K562 (cell line): ENCODE measurements around the gene ZBTB47. TPM values are rescaled to one million over a fixed set of nuclear protein-coding genes. Genes with fewer than 3 reads are reported as not detected.

Source experiments
- BRD4 ChIP-seq: fragments of 200-600 bp; sonication (generic); IDR thresholded peaks from 2 replicates; pipeline ENCODE4 v1.6.1; 2017; ENCODE audit warnings: inconsistent platforms
- CC2D1A ChIP-seq: fragments of 450-650 bp; IDR thresholded peaks from 2 replicates; pipeline ENCODE4 v1.6.1; 2017; ENCODE audit warnings: mild to moderate bottlenecking
- CXXC5 ChIP-seq: fragments of 250-450 bp; sonication (Bioruptor Pico); IDR thresholded peaks from 2 replicates; pipeline ENCODE4 v1.8.0; 2022; ENCODE audit warnings: inconsistent platforms, mild to moderate bottlenecking, moderate library complexity
- E2F3 ChIP-seq: fragments of 250-450 bp; sonication (Bioruptor Pico); IDR thresholded peaks from 2 replicates; pipeline ENCODE4 v1.4.0; 2020; ENCODE audit warnings: mild to moderate bottlenecking
- ERF ChIP-seq: fragments of 450-650 bp; formaldehyde crosslinking; IDR thresholded peaks from 2 replicates; pipeline ENCODE4 v1.4.0; 2020; ENCODE audit warnings: mild to moderate bottlenecking, mixed read lengths
- MED1 ChIP-seq: sonication (generic); formaldehyde crosslinking; IDR thresholded peaks from 2 replicates; pipeline ENCODE4 v1.8.1; 2023; ENCODE audit warnings: missing genetic modification reagents, borderline replicate concordance
- PHF8 ChIP-seq: fragments of 200-600 bp; sonication (generic); IDR thresholded peaks from 2 replicates; pipeline ENCODE4 v1.6.1; 2012; ENCODE audit warnings: mixed run types, mild to moderate bottlenecking, inconsistent platforms, low read length, moderate library complexity, borderline replicate concordance
- PRPF4 ChIP-seq: fragments of 200-400 bp; formaldehyde crosslinking; IDR thresholded peaks from one replicate; pipeline ENCODE4 v1.6.1; 2017; ENCODE audit warnings: low read length, low read depth, mild to moderate bottlenecking; ENCODE audit not compliant: insufficient read depth, poor library complexity, severe bottlenecking
- RNF2 ChIP-seq: sonication (generic); IDR thresholded peaks from 2 replicates; pipeline ENCODE4 v1.6.1; 2016
- TRIM24 ChIP-seq, 2 experiments: fragments of 450-650 bp; IDR thresholded peaks; 2 replicates each; pipeline ENCODE4 v1.6.1; 2016
- ZNF253 ChIP-seq: fragments of 250-450 bp; sonication (Bioruptor Pico); conservative IDR thresholded peaks from 2 replicates; pipeline ENCODE4 v1.6.1; 2021; ENCODE audit warnings: mild to moderate bottlenecking
- ZNF408 ChIP-seq: fragments of 250-450 bp; sonication (Bioruptor Pico); IDR thresholded peaks from 2 replicates; pipeline ENCODE4 v1.4.0; 2020; ENCODE audit warnings: low read depth, mild to moderate bottlenecking, moderate library complexity
- ZNF707 ChIP-seq: fragments of 250-450 bp; sonication (Bioruptor Pico); conservative IDR thresholded peaks from 2 replicates; pipeline ENCODE4 v1.8.0; 2022; ENCODE audit warnings: inconsistent platforms, mild to moderate bottlenecking, moderate library complexity
- ZNF778 ChIP-seq: fragments of 450-650 bp; formaldehyde crosslinking; IDR thresholded peaks from 2 replicates; pipeline ENCODE4 v1.4.0; 2020; ENCODE audit warnings: mild to moderate bottlenecking, moderate library complexity
- polyA plus RNA-seq, 8 experiments: library from polyadenylated mRNA; depleted of rRNA in 4 of 8; stranded (reverse) in 5 of 8; unstranded in 3 of 8; fragments of >200 nt; fragmentation: Nextera tagmentation in 2 of 8; fragmentation: Illumina TruSeq in 1 of 8; extraction: Ambion mirVana in 2 of 8; extraction: Trizol in 1 of 8; gene quantifications; 2 replicates each; pipeline versions ENCODE4 v1.2.1 to v1.2.3, GENCODE V29; 2011 to 2014; ENCODE audit warnings: inconsistent platforms in 1 of 8, missing spikeins in 1 of 8
- total RNA-seq, 7 experiments: library from RNA; depleted of rRNA in 6 of 7; stranded (reverse); fragments of >200 nt in 6 of 7; fragmentation: Illumina TruSeq in 2 of 7; extraction: Trizol in 2 of 7; gene quantifications; 2 replicates each; pipeline versions ENCODE4 v1.2.1 to v1.2.3, GENCODE V29; 2011 to 2021; ENCODE audit warnings: low replicate concordance in 1 of 7
- TF ChIP-seq, protein P1 (sequence below), 2 experiments: fragments of 450-650 bp; IDR thresholded peaks; 2 replicates each; pipeline ENCODE4 v1.6.1; 2018; ENCODE audit warnings: mild to moderate bottlenecking in 2 of 2, low read depth in 1 of 2; ENCODE audit not compliant: partially characterized antibody in 2 of 2
- TF ChIP-seq, protein P2 (sequence below): fragments of 450-650 bp; IDR thresholded peaks from 2 replicates; pipeline ENCODE4 v1.6.1; 2016; ENCODE audit warnings: low read depth, mild to moderate bottlenecking, moderate library complexity
- TF ChIP-seq, protein P3 (sequence below): sonication (generic); formaldehyde crosslinking; IDR thresholded peaks from 2 replicates; pipeline ENCODE4 v1.8.0; 2022; ENCODE audit warnings: mild to moderate bottlenecking, missing genetic modification reagents
- TF ChIP-seq, protein P4 (sequence below): fragments of 250-450 bp; sonication (Bioruptor Pico); IDR thresholded peaks from 2 replicates; pipeline ENCODE4 v1.9.0; 2021; ENCODE audit warnings: mild to moderate bottlenecking

ZBTB47 gene
- total and polyA plus RNA-seq, 9 of the 15 experiments (the other 6 are each of a cell fraction or from before 2014, with no cell fraction given): 0.11 to 4.6 (median 1.7) TPM; not detected in 1

DNA sequence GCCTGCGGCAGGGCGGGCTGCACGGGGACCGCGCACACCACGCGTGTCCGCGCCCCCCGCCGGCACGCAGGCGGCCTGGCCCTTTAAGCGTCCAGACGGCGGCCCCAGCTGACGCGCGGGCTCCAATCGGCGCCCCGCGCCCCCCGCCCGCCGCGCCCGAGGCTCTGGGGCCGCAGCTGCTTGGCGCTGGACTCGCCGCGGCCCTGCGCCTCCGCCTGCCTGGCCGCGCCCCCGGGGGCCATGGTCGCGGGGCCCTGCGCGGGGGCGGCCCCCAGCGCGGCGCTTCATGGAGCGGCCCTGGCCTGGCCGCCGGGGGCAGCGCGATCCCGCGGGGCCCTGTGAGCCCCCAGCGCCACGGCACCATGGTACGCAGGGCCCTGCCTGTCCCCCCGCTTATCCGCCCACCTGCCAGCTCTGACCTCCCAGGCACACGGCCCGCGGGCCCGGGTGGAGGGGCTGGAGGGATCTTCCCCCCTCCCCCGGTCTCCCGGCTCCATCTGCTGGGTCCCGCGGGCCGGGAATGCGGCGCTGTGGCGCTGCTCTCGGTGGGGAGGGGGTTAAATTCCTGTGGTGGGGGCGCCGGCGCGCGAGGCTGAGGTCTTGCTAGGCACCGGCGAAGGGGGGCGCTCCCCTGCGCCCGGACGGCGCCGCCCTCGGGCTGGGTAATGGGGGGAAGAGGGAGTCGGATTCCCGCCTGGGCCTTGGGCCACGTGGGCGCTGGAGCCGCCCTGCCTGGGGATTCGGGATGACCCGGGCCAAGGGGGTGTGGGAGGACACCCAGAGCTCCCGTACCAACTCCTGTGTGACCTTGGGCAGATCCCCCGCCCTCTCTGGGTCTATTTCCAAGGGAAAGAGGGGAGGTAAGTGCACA, 1.1 kb downstream of the ZBTB47 start (continued):
- TF ChIP-seq ERF (CRISPR knock-in tag): no peak
- TF ChIP-seq, protein P1, sequence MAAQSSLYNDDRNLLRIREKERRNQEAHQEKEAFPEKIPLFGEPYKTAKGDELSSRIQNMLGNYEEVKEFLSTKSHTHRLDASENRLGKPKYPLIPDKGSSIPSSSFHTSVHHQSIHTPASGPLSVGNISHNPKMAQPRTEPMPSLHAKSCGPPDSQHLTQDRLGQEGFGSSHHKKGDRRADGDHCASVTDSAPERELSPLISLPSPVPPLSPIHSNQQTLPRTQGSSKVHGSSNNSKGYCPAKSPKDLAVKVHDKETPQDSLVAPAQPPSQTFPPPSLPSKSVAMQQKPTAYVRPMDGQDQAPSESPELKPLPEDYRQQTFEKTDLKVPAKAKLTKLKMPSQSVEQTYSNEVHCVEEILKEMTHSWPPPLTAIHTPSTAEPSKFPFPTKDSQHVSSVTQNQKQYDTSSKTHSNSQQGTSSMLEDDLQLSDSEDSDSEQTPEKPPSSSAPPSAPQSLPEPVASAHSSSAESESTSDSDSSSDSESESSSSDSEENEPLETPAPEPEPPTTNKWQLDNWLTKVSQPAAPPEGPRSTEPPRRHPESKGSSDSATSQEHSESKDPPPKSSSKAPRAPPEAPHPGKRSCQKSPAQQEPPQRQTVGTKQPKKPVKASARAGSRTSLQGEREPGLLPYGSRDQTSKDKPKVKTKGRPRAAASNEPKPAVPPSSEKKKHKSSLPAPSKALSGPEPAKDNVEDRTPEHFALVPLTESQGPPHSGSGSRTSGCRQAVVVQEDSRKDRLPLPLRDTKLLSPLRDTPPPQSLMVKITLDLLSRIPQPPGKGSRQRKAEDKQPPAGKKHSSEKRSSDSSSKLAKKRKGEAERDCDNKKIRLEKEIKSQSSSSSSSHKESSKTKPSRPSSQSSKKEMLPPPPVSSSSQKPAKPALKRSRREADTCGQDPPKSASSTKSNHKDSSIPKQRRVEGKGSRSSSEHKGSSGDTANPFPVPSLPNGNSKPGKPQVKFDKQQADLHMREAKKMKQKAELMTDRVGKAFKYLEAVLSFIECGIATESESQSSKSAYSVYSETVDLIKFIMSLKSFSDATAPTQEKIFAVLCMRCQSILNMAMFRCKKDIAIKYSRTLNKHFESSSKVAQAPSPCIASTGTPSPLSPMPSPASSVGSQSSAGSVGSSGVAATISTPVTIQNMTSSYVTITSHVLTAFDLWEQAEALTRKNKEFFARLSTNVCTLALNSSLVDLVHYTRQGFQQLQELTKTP (IDR thresholded peaks at IDR 0.05; ENCODE audit: low read depth in 1 of 2, partially characterized antibody in 2 of 2): no peak
- TF ChIP-seq, protein P2, sequence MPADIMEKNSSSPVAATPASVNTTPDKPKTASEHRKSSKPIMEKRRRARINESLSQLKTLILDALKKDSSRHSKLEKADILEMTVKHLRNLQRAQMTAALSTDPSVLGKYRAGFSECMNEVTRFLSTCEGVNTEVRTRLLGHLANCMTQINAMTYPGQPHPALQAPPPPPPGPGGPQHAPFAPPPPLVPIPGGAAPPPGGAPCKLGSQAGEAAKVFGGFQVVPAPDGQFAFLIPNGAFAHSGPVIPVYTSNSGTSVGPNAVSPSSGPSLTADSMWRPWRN: no peak
- TF ChIP-seq PHF8: peak; percentile 58; the same call in 1 of the 2 replicates
- TF ChIP-seq ZNF707: no peak
- TF ChIP-seq ZNF253 (CRISPR knock-in tag): no peak
- TF ChIP-seq E2F3 (CRISPR knock-in tag): peak; percentile 66; the same call in 1 of the 2 replicates
- no peak for TF ChIP-seq BRD4
- TF ChIP-seq CXXC5: peak; percentile 65
- TF ChIP-seq PRPF4: no peak
- no peak for TF ChIP-seq ZNF778 (CRISPR knock-in tag)
- TF ChIP-seq, protein P3, sequence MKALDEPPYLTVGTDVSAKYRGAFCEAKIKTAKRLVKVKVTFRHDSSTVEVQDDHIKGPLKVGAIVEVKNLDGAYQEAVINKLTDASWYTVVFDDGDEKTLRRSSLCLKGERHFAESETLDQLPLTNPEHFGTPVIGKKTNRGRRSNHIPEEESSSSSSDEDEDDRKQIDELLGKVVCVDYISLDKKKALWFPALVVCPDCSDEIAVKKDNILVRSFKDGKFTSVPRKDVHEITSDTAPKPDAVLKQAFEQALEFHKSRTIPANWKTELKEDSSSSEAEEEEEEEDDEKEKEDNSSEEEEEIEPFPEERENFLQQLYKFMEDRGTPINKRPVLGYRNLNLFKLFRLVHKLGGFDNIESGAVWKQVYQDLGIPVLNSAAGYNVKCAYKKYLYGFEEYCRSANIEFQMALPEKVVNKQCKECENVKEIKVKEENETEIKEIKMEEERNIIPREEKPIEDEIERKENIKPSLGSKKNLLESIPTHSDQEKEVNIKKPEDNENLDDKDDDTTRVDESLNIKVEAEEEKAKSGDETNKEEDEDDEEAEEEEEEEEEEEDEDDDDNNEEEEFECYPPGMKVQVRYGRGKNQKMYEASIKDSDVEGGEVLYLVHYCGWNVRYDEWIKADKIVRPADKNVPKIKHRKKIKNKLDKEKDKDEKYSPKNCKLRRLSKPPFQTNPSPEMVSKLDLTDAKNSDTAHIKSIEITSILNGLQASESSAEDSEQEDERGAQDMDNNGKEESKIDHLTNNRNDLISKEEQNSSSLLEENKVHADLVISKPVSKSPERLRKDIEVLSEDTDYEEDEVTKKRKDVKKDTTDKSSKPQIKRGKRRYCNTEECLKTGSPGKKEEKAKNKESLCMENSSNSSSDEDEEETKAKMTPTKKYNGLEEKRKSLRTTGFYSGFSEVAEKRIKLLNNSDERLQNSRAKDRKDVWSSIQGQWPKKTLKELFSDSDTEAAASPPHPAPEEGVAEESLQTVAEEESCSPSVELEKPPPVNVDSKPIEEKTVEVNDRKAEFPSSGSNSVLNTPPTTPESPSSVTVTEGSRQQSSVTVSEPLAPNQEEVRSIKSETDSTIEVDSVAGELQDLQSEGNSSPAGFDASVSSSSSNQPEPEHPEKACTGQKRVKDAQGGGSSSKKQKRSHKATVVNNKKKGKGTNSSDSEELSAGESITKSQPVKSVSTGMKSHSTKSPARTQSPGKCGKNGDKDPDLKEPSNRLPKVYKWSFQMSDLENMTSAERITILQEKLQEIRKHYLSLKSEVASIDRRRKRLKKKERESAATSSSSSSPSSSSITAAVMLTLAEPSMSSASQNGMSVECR (CRISPR knock-in tag): no peak
- TF ChIP-seq, protein P4, sequence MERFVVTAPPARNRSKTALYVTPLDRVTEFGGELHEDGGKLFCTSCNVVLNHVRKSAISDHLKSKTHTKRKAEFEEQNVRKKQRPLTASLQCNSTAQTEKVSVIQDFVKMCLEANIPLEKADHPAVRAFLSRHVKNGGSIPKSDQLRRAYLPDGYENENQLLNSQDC (CRISPR knock-in tag): no peak
- no peak for TF ChIP-seq RNF2
- TF ChIP-seq TRIM24 (IDR thresholded peaks at IDR 0.05): no peak
- TF ChIP-seq MED1 (CRISPR knock-in tag): no peak
- no peak for TF ChIP-seq CC2D1A
- TF ChIP-seq ZNF408 (CRISPR knock-in tag): no peak
